GM21723 (cell line): ENCODE results near the gene CYGB.

Experiments used
- ATAC-seq: cut with Tn5 transposase; IDR thresholded peaks from one replicate; pipeline ENCODE4 v1.9.1; 2021; ENCODE audit warnings: mild to moderate bottlenecking, moderate library complexity; ENCODE audit not compliant: unreplicated experiment

Gene CYGB

DNA sequence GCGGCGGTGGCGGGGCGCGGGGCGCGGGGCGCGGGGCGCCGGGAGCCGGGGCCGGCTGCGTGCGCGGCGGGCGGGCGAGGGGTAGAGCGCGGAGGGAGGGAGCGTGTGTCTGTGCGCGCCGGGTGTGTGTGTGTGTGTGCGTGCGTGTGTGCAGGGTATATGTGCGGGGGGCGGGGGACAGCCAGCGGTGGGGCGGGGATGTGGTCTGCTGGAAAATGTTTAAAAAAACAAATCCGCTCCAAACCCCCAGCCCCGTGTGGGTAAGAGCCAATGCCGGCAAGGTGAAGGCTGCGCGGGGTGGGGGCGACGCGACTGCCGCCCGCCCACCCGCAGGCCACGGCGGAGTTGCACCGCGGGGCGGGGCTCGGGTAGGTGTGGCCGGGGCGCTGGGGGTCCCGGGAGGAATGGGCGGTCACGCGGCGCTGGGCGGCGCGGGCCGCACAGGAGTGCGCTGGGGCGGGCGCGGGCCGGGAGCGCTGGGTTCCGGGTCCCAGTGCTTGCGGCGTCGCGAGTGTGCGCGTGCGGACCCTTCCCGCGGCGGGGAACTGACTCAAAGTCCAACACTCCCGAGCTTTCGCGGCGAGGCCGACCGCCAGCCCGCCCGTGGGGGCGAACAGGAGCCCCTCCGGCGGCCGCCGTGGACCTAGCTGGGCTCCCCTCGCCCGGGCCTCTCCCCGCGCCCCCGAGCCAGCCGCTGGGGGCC is at the start of gene CYGB:
Gene CYGB, minus strand, starts transcription at position 132 of the 703 bp plus-strand sequence. CDS start 167 bp downstream, outside the sequence.
- ATAC-seq, result no peak

DNA sequence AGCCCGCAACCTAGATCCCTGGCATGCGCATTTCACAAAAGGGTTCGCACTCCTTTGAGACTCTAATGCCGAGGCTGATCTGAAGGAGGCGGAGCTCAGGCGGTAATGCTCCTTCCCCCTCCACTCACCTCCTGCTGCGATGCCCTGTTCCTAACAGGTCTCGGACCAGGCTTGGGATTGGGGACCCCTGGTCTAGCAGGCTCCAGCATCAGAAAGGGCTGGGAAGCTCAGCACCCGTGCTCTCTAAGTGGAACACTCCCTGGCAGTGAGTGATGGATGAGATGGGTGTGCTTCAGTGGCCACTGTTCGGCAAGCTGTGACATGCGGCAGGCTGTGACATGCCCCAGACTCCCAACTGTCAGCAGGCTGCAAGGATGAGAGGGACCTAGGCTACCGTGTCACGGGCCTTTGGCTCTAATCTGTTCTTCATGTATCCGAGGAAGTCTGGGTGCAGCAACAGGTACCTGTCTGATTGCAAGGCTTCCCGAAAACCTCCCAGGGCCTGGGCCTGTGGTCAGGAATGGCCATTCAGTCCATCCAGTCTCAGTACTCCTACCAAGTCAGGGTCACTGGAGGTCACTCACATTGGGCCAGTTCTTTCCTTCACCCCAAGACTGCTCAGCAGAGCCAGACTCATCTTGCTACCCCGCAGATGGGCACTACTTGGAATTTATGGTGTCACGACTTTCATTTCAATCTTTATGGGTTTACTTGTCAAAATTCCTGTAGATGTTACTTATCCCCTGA is 49.4 kb upstream of the CYGB start:
- ATAC-seq, result no peak

DNA sequence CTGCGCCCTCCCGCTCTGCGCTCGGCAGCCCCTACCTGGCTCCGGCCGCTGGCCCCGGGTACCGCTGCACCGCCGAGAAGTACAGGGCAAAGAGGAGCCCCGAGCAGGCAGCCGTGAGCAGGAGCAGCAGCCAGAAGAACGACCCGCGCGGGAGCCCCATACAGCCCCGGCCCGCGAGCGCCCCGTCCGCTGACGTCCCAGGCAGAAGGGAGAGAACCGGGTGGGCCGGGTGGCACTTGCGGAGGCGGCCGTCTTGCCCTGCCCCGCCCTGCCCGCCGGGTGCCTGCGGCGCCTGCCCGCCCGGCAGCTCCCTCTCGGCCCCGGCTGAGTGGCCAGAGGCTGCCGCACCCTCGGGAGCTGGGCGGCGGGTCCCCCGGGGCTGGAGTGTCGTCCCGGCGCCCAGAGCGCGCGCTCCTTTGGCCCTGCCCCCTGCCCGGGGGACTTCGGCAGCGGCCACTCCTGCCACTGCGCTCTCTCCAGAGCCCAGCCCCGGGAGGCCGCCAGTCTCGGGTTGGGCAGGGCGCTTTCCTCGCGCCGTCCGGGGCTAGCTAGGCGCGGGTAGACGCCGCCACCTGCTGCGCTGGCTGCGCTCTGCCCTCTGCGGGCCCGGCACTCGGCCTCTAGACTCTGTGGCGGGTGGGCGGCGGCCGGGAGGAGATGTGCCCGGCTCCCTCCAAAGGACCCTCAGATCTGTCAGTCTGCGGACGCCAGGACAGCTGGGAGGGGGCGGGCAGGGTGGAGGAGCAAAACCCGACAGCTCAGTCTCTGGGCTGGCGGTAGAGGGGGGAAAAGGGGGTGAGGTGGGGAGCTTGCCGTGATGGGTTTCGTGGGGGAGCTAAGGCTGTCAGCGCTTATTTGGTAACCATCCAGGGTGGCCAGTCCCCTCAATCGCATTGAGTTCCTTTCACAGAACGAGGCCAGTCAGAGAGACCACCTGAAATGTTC is 48.4 kb upstream of the CYGB start, which contains the start of gene ST6GALNAC2:
Gene ST6GALNAC2, minus strand, starts transcription at position 212 of the 945 bp plus-strand sequence. Its CDS starts 52 bp downstream, at position 160.
- no peak for ATAC-seq

DNA sequence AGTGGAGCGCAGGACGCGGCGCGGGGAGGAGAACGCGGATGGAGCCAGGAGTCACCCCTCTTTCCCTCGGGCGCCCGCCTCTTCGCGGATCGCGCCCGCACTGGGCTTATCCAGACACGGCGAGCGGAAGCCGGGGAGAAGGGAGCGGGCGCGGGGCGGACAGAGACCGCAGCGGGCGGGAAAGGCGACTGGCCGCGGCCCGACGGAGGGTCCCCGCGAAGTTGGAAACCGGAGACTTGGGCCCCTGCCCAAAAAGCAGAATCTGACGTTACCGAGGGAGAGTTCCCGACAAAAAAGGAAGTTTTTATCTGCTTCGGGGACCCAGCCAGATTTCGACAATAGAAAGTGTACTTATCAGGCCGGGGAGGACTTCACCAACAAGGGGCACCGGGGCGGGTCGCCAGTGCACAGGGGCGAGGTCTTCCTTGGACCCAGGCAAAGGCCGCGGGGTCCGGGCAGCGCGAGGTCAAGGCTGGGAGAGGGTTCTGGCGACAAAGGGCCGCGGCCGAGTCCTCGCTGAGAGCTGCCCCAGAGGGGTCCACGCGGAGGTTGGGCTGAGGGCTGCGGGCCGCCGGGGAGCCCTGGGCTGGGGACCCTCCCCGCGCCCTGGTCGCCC is 47.6 kb upstream of the CYGB start:
- ATAC-seq, result no peak

DNA sequence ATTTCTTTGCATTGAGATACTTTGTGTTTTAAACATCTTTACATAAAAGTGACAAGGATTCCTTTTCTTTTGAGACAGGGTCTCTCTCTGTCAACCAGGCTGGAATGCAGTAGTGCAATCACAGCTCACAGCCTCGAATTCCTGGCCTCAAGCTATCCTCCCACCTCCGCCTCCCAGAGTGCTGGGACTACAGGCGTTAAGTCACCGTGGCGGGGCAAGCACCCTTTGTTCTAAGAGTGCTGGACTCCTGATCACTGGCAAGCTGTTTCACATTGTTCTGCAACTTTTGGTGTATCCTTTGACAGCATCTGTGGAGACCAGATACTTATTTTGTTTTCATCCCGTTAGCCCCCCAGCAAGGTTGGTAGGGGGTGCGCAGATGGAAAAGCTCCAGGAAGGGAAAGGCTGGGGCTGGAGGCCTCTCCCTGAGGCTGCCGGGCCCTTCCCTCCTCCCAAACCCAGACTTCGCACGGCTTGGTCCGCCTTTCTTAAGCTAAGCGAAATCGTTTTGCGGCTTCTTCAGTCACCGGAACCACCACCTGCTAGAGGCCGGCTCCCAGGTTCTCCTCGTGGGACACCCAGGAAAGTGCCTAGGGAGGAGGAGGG is 47.0 kb upstream of the CYGB start:
- no peak for ATAC-seq

DNA sequence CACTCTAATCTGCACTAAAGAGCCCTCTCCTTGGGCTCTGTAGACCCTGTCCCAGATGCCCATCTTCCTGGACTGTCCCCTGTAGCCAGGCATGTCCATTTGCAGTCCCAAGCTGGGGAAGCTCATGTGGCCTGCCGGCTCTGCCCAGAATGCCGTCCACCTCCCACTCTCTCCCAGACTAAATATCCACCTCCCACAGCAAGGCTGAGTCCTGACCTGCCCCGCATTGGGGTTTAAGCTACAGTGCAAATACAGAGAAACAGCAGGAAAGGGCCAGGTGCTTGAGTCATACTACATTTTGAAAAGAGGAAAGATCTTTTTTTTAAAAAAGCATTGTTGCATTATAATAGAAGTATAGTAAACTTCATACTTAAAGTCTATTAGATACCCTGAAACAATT is 45.2 kb upstream of the CYGB start:
- no peak for ATAC-seq

DNA sequence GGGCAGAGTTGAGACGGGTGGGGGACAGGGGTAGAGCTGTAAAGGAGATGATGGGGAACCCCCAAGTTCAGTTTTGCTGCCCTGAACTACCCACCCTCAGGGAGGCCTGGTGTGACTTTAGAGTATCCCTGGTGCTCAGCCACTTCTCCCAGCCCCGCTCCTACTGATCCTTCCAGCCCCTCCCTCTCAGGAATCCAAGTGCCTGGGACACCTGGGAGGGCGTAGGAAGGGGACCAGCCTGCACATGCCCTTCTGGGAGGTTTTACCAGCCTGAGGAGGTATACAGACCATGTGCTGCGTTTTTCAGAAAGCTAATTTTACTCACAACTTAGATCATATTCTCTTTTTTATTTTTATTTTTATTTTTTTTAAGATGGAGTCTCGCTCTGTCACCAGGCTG is 44.0 kb upstream of the CYGB start:
- no peak for ATAC-seq

DNA sequence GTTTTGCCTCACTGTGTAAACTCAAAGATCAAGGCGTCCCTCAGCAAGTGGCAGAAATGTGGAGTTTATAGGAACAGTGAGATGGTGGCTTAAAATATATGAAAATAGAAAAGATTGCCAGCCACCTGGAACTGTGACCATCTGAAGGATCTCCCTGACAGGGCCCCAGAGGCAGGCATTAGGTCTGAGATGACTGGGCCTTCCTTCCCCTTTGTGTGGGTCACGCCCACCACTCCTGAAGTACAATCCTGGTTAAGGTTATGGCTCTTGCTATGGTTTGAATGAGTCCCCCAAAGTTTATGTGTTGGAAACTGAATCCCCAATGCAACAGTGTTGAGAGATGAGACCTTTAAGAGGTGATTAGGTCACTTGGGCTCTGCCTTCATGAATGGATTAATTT is 41.8 kb upstream of the CYGB start:
- no peak for ATAC-seq

DNA sequence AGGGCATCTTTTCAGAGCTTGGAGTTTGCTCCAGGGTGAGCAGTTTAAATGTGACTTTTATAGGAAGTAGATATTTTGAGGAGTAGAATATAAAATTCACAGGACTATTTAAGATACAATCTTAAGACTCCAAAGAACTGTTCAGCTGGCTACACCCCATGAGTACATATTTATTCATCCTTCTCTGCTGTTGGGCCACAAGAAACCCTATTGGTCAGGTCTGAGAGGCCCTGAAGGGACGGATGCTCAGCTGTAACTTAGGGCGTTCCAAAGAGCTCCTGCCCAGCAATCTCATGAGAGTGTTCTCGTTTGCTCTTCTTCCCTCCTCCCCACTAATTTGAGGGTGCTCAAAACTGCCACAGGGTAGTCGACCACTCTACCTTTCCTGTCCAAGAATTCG is 40.9 kb upstream of the CYGB start:
- ATAC-seq, result no peak

DNA sequence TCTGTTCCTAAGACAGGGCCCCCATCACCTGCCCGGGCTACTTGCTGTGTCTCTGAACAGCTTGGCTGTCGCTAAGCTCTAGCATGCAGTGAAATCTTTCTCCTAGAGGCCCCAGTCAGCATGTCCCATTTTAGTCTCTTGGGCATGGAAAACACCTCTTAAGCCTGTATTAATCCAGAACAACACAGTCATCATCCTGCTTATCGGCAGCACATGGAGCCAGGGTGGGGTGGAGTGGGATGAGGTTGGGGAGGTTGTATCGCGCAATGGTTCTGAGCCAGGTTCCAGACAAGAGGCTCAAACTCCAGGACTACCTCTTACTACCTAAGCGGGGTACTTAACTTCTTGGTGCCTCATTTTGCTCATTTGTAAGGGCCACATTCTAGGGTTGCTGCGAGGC is 40.4 kb upstream of the CYGB start:
- no peak for ATAC-seq

DNA sequence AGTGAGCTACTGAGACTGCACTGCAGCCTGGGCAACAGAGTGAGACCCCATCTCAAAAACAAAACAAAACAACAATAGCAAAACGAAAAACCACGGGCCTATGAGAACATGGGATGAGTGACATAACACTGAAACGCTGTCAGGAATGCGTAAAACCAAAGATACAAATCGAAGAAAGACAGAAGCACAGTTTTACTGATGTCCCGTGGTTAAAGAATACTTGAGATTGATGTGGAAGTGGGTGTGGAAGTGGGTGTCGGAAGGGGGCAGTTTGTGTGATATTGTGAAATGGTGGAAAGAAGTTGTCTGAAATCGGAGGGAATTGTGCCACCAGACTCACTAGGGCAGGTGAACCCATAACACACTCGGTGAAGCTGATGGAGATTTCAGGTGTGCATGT is 38.7 kb upstream of the CYGB start:
- no peak for ATAC-seq

DNA sequence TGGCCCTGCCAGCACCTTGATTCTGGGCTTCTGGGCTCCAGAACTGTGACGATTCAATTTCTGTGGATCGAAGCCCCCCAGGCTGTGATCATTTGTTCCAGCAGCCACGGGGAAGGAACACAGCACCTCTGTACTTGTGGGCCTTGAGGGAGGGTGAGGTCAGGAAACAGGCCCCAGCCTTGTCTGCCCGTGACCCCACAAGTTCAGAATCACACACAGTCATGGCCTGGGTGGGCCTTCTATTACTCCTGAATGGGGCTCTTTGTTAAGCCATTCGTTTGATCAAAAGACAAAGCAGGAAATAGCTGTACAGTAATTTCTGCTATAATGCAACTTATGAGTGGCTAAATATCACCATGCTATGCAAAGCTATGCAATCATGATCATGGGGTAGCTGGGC is 38.1 kb upstream of the CYGB start:
- no peak for ATAC-seq

DNA sequence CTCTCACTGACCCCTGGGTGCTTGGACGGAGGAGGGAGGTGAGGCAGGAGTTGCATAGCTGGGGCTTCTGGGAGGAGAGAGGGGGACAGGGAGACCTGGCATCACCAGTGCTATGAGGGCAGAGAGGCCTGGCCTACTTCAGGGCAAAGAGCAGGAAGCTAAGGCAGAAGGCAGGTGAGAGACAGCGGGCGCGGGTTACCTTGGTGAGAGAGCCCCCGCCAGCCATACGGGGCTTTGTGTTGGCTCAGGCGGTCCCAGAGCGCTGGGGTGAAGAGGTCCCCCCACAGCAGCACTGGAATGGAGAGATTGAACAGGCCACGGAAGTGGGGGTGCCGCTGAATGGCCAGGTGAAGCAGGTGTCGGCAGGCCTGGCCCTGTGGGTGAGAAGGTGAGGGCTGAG is 36.7 kb upstream of the CYGB start:
- no peak for ATAC-seq

DNA sequence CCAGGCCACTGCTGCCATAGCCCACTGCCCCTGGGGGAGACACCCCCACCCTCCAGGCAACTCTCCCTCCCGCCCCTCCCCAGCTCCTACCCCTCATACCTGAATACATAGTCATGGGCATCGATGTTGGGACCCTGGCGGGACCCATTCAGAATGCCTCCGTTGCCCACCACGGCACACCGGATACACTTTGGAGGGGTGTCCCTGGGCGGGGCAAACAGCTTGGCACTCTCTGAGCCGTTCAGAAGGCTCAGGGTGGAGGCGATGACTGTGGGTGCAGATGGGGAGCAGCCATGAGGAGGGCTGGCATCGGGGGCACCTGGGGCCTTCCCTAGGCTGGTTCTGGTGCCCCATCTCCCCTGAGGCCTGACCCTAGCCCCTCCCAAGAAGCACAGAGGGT is 35.6 kb upstream of the CYGB start:
- ATAC-seq, result no peak

DNA sequence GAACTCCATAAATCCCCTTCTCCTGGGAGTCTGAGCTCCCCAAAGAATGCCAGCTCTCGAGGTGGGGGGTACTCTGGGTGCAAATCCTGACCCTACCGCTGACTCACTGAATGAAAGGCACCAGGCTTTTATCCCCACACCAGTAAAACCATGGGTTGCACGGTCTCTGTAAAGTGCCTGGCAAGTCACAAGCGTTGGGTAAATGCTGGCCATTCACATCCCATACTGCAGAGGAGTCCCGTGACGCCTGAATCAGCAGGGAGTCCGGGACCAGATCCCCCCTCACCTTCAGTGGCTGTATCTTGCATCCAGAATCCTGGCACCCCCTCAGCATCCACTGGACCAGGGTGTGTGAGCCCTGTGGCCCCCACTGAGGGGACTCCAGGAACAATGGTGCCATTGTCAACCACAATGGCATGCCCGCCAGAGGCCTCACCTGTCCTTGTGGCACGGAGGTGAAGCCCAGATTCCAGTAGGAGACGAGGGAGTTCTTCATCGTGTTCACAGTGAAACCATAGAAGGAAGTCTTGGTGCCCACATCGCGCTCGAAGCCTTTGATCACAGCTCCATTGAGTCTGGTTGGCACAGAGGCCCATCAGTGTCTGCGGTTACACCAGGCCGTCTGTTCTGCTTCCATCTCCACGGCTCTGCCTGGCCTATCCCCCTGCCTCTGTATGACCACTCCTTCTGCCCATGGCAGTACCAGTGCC is 34.8 kb upstream of the CYGB start:
- no peak for ATAC-seq

DNA sequence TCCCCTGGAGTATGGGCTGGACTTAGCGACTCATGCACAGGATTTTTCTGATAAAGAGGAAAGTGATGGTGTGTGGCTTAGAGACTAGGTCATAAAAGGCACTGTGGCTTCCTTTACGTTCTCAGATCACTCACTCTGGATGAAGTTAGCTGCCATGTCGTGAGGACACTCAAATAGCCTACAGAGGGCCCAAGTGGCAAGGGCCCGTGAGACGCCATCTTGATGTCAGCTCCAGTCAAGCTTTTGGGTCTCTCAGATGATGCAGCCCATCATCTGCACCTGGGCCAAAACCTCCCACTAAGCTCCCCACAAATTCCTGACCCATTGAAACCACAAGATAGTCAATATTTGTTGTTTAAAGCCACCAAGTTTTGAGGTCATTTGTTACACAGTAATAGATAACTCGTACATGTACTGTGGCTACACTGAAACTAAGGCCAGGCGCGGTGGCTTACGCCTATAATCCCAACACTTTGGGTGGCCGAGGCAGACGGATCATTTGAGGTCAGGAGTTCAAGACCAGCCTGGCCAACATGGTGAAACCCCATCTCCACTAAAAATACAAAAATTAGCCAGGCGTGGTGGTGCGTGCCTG is 33.5 kb upstream of the CYGB start:
- ATAC-seq, result no peak

DNA sequence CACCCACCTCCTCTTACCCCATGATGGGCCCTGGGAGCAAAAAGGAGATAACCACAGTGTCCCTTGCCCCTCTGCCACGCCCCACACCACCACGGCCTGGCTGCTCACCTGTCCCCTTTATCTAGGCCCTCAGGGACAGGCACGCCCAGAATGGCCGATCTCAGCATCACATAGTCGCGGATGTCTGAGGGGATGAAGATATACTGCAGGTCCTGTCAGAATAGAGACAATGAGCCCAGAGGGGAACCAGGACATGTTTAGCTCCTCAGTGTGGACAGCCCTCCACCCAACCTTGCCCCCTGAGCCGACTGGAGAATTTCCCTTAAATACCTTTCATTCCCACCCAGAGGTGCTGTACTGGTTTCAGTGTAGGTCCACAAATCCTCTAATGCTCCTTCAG is 32.9 kb upstream of the CYGB start:
- ATAC-seq, result no peak

DNA sequence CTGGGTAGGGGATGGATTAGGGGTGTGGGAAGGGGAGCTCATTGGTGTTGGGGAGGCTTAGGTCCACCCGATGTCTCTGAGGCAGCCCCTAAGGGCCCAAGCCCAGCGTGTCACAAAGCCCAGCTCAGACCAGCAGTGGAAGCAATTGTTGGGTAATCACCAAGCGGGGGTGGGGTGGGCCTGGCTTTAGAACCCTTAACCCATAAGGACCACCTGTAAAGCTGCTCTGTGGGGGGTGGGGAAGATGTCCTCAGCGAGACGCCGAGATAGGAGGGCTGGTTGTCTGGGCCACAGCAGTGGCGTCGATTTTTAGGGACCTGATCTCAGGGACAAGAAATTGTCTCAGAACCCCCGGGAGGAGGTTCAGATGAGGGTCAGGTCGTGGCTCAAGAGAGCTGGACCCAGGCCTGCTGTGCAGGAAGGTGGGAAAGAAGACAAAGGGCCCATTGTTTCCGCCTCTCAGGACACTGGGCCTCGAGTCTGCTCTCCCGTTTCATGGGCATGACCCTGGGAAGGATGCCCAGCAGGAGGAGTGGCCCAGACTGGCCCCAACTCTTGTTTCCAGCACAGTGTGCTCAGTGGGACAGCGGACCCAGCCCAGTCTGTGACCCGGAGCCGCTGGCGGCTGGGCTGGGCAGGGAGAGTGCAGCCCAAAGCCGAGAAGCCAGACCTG is 32.2 kb upstream of the CYGB start:
- no peak for ATAC-seq

DNA sequence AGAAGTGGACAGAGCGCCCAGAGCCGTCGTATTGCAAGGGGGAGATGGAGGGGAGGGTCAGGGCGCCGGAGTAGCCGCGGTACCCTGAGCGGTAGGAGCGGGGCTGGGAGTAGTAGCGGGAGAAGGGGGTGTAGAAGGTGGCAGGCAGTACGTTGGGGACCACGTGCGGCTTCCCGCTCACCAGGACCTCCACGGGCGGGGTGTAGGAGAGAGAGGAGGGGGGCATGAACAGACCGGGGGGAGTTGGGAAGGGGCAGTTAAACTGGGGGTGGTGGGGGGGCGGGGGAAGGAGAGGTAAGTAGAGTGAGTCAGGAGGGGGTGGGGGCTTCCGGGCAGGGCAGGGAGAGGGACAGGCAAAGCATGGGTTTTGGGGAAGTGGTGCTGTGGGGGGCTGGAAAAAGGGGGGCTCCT is 31.3 kb upstream of the CYGB start:
- no peak for ATAC-seq
